ENCODE data around the gene PRAMEF12.

The PRAMEF12 gene

DNA sequence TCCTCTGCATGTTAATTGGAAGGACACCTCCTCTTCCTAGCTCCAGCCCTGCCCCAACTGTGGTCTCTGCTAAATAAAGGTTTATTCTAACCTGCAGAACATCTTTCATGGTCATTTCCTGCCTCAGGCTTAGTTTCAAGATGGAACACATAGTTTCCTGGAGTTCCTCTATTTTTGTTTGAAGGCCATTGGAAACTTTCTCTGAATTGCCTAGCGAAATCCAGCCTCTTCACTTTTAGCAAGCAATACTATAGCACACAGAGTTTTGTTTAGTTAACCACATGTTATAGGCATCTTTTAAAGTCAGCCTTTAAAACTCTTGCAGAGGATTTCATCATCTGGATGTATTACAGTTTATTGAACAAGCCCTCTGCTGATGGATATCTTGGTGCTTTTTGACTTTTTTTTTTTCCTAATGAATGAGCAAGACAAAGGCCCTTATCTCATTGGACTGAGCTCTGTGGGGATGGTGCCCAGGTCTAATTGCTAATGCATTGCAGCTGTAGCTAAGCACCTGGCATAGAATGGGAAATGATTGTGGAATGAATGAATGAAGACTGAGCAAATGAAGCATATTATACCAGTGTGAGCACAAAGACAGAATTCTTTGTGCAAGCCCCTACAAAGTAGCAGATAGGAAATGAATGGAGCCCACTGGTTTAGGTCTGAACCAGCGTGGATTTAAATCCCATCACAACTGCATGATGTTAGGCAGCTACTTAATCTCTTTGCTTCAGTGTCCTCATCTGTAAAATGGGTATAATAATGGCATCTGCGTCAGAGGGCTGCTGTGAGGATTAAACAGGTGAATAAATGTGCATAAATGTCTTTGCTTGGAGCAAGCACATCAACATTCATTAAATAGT lies 28.2 kb upstream of the PRAMEF12 start:
- no peak for DNase-seq (ENCODE audit: low read depth)
- no peak overlapping the region for H3K4me3 ChIP-seq (ENCODE audit: low read depth, low read length)
- TF ChIP-seq, protein P1, sequence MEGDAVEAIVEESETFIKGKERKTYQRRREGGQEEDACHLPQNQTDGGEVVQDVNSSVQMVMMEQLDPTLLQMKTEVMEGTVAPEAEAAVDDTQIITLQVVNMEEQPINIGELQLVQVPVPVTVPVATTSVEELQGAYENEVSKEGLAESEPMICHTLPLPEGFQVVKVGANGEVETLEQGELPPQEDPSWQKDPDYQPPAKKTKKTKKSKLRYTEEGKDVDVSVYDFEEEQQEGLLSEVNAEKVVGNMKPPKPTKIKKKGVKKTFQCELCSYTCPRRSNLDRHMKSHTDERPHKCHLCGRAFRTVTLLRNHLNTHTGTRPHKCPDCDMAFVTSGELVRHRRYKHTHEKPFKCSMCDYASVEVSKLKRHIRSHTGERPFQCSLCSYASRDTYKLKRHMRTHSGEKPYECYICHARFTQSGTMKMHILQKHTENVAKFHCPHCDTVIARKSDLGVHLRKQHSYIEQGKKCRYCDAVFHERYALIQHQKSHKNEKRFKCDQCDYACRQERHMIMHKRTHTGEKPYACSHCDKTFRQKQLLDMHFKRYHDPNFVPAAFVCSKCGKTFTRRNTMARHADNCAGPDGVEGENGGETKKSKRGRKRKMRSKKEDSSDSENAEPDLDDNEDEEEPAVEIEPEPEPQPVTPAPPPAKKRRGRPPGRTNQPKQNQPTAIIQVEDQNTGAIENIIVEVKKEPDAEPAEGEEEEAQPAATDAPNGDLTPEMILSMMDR (IDR thresholded peaks at IDR 0.05; ENCODE audit: low read depth, low read length, missing control alignments) = no peak

DNA sequence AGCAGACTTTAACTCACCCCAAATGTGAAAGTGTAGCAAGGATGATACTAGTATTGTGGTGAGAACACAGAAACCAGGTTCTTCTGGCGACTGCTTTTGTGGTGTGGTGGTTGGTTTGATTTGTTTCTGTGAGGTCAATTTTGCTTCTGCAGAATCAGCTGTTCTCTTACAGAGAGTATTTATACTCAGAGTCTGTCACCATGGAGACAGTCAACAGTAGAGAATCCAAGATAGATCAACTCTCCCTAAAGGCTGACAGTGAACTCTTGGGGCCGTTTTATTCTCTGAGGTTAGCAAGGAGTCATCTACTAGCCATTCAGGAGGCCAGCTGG lies 27.6 kb upstream of the PRAMEF12 start, which contains the start of gene CFAP107:
CFAP107 (plus strand) TSS at position 209 of the 332 bp plus-strand sequence. CDS start 231 bp downstream, outside the sequence.
- no peak for DNase-seq (ENCODE audit: low read depth)
- TF ChIP-seq, protein P1 (IDR thresholded peaks at IDR 0.05; ENCODE audit: low read depth, low read length, missing control alignments) = no peak

DNA sequence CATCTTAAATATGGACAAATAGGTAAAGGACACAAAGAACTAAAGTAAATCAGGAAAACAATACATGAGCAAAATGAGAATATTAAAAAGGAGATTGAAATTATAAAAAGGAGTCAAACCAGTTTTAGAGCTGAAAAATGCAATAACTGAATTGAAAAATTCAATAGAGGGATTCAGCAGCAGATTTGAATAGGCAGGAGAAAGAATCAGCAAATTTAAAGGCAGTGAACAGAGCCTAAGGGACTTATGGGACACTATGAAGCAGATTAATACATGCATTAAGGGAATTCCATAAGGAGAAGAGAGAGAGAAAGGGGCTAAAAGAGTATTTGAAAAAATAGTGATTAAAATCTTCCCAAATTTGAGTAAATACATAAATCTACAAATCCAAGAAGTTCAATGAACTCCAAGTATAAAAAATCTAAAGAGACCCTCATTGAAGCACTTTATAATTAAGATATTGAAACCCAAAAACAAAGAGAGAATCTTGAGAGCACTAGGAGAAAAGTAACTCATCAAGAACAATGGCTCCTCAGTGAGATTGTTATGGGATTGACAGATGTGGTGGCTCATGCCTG lies 24.7 kb upstream of the PRAMEF12 start:
- TF ChIP-seq, protein P1 (IDR thresholded peaks at IDR 0.05; ENCODE audit: low read depth, low read length, missing control alignments) = no peak
- H3K4me3 ChIP-seq (ENCODE audit: low read depth, low read length) = no peak overlapping the region
- DNase-seq (ENCODE audit: low read depth) = no peak

More for the DNA sequence above, 27.6 kb upstream of the PRAMEF12 start, which contains the start of gene CFAP107:
- H3K4me3 ChIP-seq (ENCODE audit: low read depth, low read length) = no peak within 1 kb of the TSS

DNA sequence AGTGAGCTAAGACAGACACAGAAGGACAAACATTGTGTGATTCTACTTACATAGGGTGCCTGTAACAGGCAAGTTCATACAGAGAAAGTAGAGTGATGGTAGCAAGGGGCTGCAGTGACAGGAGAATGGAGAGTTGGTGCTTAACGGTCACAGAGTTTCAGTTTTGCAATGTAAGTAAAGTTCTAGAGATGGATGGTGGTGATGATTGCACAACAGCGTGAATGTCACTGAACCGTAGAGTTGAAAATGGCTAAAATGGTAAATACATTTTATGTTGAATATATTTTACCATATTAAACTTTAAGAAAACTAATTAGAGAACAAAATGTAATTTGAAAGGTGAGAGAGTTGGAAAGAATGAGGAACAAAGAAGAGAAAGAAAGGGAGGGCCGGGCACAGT lies 18.8 kb upstream of the PRAMEF12 start:
- TF ChIP-seq, protein P1 (IDR thresholded peaks at IDR 0.05; ENCODE audit: low read depth, low read length, missing control alignments) = no peak
- DNase-seq (ENCODE audit: low read depth) = no peak
- H3K4me3 ChIP-seq (ENCODE audit: low read depth, low read length) = no peak overlapping the region

DNA sequence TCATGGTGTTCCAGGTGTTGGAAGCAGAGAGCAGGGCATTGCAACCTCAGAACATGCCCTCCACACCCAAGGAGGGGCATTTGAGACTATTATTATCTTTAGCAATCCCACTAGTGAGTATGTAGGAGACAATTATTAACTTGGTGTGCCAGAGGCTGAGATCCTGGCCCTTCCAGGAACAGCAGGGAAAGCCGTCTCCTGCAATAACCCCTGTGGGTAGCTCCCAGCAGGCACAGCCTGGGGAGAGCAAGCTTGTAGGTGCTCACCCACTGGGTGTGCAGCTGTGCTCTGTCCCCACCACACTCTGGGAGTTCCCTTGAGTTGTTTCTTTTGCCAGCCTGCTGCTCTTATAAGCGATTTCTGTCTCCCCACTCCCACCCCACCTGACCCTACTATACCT lies 17.3 kb upstream of the PRAMEF12 start:
- DNase-seq (ENCODE audit: low read depth) = no peak
- H3K4me3 ChIP-seq (ENCODE audit: low read depth, low read length) = no peak overlapping the region
- TF ChIP-seq, protein P1 (IDR thresholded peaks at IDR 0.05; ENCODE audit: low read depth, low read length, missing control alignments) = no peak

DNA sequence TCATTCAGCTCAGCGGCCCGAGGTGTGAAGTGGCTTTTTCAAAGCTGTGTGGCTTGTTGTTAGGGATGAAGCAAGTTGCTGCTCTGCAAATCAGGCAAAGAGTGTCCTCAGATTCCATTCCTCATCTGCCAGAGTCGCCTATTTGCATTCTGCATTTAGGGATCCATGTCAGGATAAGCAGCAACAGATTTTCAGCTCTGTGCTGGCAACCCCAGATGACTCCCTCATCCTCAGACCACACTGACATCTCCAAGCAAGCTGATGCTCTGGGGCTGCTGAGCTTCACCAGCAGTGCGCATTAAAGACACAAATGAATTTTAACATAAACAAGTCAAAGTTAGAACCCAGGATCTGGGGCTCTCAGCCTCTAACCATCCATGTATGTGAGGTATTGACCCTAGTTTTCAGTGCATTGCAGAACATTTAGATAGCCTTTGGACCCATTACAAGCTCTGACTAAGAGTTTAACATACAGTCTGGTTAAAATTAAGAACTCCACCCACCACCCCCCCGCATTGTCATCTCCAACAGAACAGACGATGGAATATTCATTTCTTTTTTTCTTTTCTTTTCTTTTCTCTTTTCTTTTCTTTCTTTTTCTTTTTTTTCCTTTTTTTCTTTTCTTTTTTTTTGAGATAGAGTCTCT lies 16.6 kb upstream of the PRAMEF12 start:
- TF ChIP-seq, protein P1 (IDR thresholded peaks at IDR 0.05; ENCODE audit: low read depth, low read length, missing control alignments) = no peak
- no peak overlapping the region for H3K4me3 ChIP-seq (ENCODE audit: low read depth, low read length)
- no peak for DNase-seq (ENCODE audit: low read depth)
